PC-9 (cell line): Measurements from ENCODE around the gene USP24.

Source experiments
- CTCF ChIP-seq: fragments of 200-600 bp; sonication (generic); conservative IDR thresholded peaks from 2 replicates; pipeline ENCODE4 v1.6.1; 2017; ENCODE audit warnings: mixed run types, antibody characterized with exemption, mild to moderate bottlenecking, moderate library complexity
- EZH2 ChIP-seq: fragments of 200-600 bp; sonication (generic); IDR thresholded peaks from 2 replicates; pipeline ENCODE4 v1.8.0; 2017; ENCODE audit warnings: antibody characterized with exemption, low read depth

GRCh38 chr1:55156608-55157007 lies 58.6 kb downstream of the USP24 start:
- TF ChIP-seq CTCF (no peak), EZH2 (no peak)
